ENCODE results near the gene CRYBG1.

Gene CRYBG1

GRCh38 chr6:106360410-106360988 is at the start of gene CRYBG1:
Gene CRYBG1, plus strand, starts transcription at chr6:106360717. Its CDS starts 192 bp downstream, at chr6:106360909.
- DNase-seq, result peak; percentile 68 to 77

GRCh38 chr6:106315765-106316374 is 44.6 kb upstream of the CRYBG1 start:
- no peak for DNase-seq

GRCh38 chr6:106316375-106316766 is 44.1 kb upstream of the CRYBG1 start:
- DNase-seq, result no peak

GRCh38 chr6:106318061-106318460 is 42.5 kb upstream of the CRYBG1 start:
- no peak for DNase-seq

- DNase-seq, result no peak
Observed at GRCh38 chr6:106318851-106319250, 41.7 kb upstream of the CRYBG1 start.

- DNase-seq, result no peak
Observed at GRCh38 chr6:106321940-106322339, 38.6 kb upstream of the CRYBG1 start.

GRCh38 chr6:106324726-106325335 is 35.7 kb upstream of the CRYBG1 start:
- DNase-seq, result no peak

GRCh38 chr6:106325336-106326178 is 35.0 kb upstream of the CRYBG1 start, which contains the start of gene ATG5:
Gene ATG5, minus strand, starts transcription at chr6:106325760. Its CDS starts 9,552 bp downstream, at chr6:106316208.
- DNase-seq, result peak; percentile 94 to 97

GRCh38 chr6:106334646-106335448 is 25.7 kb upstream of the CRYBG1 start:
- DNase-seq, result peak; percentile 19 to 63

GRCh38 chr6:106339334-106340029 is 21.0 kb upstream of the CRYBG1 start:
- DNase-seq, result peak; percentile 64 to 71

GRCh38 chr6:106347219-106347618 is 13.3 kb upstream of the CRYBG1 start:
- DNase-seq, result no peak

GRCh38 chr6:106356378-106356777 is 4.1 kb upstream of the CRYBG1 start:
- DNase-seq, result no peak

GRCh38 chr6:106359959-106360409 is 533 bp upstream of the CRYBG1 start:
- no peak for DNase-seq

- no peak for DNase-seq
Observed at GRCh38 chr6:106360989-106361430, 493 bp downstream of the CRYBG1 start.

- DNase-seq, result no peak
Observed at GRCh38 chr6:106363401-106364138, 3.1 kb downstream of the CRYBG1 start.

GRCh38 chr6:106369739-106370138 is 9.2 kb downstream of the CRYBG1 start:
- no peak for DNase-seq

- DNase-seq, result no peak
Observed at GRCh38 chr6:106370639-106371038, 10.1 kb downstream of the CRYBG1 start.

GRCh38 chr6:106372838-106373501 is 12.5 kb downstream of the CRYBG1 start:
- no peak for DNase-seq

- no peak for DNase-seq
Observed at GRCh38 chr6:106373502-106374239, 13.2 kb downstream of the CRYBG1 start.

Data from NCI-H2081 (cell line).